DLD1 (cell line): ENCODE data around the gene PLG.
"Not testable (repeated sequence)": the region's sequence is repeated elsewhere in the genome, so short reads cannot be mapped to it uniquely, and the experiment has no call there.

Experiments used
- in situ Hi-C: cut with HindIII; loops from 2 replicates; pipeline ENCODE4 v1.10.0; 2017; ENCODE audit warnings: low sequenced_read_pairs

The PLG gene

DNA sequence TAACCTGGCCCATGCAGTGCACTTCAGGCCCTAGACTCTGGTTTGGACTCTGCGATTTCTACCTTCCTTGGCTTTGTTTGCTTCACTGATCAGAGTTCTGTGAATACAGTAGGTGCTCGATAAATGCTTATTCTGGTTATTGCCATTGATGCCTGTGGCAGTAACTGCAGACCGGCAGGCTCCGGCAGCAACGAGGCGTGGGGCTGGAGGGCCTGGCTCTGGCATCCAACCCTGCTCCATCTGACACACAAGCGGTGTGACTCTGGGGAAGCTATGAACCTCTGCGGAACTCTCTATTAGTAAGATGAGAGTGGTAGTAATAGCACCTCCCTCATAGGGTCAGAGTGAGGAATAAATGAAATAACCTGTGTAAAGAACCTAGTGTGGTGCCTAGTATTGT is 66.1 kb downstream of the PLG start:
- in situ Hi-C loops = loop anchor here (25.0 kb wide), 1 partner anchor 619 kb away; no protein-coding TSS in a partner anchor

DNA sequence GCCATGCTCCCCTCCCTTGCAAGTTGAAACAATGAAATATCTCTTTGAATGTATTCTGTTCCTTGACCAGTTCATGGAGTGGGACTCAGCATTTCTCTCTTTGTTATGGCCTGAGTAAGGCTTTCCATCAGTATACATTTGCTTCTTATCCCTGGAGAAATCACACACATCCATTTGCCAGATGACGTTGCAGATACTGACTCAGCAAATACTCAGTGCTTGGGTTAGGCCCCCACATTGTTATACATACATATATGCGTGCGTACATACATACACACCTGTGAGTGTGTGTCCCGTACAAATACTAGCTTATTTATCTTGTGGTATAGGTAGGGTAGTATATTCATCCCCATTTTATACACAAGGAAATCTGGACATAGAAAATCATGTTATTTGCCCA is 72.4 kb downstream of the PLG start:
- in situ Hi-C loops = loop anchor here (25.0 kb wide), 1 partner anchor 613 kb away; no protein-coding TSS in a partner anchor

DNA sequence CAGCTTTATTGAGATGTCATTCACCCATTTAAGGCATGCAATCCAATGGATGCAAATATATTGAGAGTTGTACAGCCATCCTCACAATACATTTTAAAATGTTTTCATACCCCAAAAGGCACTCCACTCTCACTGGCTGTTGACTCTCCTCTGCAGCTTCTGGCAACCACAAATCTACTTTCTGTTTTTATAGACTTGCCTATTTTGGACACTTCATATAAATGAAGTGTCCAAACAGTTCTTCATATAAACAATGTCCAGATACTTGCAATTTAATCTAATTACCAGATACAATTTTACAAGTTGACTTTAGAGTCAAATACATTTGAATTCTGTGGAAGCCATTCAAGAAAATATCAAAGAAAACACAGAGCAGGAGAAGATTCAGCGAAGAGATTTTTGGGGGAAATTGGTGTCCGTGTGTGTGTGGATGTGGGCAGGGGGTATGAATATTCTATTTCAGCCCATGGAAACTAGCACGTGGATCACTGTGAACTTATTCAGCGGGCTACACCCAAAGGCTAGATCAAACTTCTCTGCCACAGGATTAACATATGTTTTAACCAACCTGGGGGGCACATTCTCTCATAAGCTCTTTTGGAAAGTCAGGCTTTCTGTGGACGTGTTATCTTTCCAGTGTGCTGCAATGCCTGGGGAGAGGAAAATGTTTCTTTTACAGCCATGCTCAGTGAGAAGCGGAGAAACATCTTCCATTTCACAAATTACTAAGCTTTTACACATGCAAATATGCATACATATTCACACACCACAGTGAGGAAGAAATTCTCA is 73.9 kb downstream of the PLG start:
- in situ Hi-C loops = no loop called here

DNA sequence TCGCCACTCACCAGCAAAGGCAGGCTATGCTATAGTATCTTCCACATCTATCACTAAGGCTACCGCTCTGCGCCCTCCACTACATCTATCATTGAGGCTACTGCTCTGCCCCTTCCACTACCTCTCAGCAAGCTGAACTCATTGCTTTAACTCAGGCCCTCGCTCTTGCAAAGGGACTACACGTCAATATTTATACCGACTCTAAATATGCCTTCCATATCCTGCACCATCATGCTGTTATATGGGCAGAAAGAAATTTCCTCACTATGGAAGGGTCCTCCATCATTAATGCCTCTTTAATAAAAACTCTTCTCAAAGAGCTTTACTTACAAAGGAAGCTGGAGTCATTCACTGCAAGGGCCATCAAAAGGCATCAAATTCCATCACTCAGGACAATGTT is 77.1 kb downstream of the PLG start:
- in situ Hi-C loops = not testable (repeated sequence)

DNA sequence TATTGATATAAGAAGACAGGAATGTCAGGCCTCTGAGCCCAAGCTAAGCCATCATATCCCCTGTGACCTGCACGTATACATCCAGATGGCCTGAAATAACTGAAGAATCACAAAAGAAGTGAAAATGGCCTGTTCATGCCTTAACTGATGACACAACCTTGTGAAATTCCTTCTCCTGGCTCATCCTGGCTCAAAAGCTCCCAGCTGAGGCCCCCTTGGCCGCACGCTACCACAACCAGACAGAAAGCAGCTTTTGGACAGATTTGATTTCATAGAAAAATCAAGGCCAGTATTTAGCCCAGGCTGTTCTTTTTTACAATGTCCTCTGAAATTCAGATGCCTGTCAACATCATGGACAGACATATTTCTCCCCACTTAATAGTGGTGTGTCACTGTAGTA is 78.6 kb downstream of the PLG start:
- in situ Hi-C loops = not testable (repeated sequence)

DNA sequence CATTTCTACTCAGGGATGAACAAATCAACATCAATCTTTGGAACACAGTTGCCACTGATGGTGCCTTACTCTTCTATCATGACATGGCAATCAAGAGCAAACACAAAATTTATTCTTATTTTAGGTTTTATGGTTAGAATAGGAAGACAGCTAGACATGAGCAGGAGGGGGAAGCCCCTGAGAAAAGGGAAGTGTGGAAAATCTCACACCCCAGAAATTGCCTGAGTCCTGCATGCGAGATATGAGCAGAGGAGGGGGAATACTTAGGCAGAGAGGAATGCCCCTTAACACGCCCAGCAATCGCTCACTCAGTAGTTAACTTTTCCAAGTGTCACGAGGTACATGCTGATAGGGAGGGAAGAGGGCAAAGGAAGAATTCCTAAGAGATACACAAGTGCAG is 79.3 kb downstream of the PLG start:
- in situ Hi-C loops = no loop called here

DNA sequence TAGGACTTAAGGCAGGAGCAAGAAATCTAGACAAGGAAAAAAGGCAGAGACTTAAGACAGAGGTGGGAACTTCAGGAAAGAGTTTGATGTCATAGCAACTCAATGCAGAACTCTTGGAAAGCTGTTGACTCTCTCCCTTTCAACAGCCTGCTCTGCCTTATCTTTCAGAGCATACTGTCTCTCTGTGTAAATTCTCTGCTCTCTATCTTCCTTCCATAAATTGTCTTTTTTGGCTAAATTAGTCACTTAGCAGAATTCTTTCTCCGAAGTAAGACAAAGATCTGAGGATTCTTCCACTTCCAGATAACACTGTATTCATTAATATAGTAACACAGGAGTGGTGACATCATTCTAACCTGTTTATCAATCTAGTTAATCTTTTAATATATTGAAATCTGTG is 80.2 kb downstream of the PLG start:
- in situ Hi-C loops = no loop called here

DNA sequence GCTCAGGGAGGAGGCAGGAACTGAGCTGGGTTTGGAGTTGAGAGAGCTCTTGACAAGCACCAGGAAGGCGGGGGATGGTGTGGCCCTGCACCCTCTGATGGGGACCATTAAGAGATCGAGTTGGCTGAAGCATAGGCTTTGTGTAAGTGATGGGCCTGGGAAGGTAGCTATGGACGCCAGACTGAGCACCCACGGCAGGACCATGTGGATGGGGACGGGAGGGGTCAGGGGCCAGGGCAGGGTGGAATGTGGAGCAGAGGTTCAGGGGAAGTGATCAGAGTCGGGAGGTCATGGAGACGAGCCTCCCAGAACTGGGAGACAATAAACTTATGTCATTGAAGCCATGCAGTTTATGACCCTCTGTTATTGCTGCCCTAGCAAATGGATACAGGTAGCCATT is 81.7 kb downstream of the PLG start:
- in situ Hi-C loops = no loop called here

DNA sequence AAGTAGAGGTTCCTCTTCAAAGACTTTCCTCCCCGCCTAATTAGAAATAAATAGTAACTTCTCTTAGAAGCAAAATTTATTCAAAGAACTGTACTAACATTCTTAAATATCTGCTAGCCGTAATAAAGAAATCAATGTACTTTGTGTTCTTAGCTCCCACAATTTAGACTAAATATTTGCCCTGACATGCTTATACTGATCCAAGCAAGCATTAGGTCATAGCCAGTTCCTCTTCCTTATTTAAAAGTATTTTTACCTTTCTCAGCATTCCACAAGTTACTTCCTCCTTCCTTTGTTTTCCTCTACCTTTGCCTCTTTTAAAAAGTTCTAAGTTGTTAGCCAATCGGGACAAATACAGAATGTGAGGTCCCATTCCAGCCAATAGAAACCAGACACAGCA is 86.1 kb downstream of the PLG start:
- in situ Hi-C loops = not testable (repeated sequence)

DNA sequence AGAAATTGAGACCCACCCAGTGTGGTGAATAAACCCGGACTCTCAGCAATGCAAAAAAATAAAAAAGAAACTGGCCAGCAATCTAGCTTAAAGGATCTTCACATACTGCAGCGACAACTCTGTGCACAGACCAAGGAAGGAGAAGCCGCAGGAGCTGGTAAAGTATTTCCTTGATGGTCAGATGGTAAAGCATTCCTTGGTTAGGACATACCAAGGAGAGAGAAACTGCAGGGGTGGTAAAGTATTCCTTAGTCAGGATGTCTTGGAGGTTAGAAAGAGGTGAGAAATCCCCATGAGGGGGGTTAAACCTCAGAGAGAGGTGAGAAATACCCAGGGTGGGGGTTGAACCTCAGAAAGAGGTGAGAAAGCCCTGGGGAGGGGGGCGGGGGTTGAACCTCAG is 86.8 kb downstream of the PLG start:
- in situ Hi-C loops = no loop called here

DNA sequence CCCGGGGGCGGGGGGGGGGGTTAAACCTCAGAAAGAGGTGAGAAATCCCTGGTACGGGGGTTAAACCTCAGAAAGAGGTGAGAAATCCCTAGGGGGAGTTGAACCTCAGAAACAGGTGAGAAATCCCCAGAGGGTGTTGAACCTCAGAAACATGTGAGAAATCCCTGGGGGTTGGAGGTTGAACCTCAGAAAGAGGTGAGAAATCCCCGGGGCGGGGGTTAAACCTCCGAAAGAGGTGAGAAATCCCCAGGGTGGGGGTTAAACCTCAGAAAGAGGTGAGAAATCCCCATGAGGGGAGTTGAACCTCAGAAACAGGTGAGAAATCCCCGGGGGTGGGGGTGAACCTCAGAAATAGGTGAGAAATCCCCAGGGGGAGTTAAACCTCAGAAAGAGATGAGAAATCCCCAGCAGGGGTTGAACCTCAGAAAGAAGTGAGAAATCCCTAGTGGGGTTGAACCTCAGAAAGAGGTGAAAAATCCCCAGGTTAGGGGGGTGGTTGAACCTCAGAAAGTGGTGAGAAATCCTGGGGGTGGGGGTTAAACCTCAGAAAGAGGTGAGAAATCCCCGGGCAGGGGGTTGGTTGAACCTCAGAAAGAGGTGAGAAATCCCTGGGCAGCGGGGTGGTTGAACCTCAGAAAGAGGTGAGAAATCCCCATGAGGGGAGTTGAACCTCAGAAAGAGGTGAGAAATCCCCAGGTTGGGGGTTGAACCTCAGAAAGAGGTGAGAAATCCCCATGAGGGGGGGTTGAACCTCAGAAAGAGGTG is 87.4 kb downstream of the PLG start:
- in situ Hi-C loops = no loop called here

DNA sequence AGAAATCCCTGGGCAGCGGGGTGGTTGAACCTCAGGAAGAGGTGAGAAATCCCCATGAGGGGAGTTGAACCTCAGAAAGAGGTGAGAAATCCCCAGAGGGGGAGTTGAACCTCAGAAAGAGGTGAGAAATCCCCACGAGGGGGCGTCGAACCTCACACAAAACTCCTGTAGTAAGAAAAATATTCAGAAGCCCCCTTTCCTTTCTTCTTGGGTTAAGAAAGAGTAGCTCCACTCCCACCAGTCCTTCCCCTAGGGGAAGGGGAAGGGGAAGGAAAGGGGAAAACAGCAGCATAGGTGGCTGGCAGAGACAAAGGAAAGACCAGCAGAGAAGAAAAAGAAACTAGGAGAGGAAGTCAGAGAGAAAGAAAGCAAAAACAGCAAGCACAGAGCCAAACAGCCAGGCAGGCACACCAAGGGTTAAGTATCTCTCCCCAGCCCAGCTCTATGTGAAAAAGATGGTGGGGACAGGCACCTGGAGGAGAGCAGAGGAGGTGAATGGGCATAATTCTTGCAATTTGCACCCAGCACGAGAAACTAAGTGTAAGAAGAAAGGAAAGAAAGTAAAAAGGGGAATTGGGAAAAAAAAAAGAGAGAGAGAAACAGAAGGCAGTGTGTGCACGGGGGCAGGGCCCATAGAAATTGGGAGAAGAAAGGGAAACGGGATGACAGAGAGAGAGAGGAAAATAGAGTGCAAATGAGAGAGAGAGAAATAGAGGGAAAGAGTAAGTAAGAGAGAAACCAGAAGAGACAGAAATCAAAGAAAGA is 88.2 kb downstream of the PLG start:
- in situ Hi-C loops = no loop called here

DNA sequence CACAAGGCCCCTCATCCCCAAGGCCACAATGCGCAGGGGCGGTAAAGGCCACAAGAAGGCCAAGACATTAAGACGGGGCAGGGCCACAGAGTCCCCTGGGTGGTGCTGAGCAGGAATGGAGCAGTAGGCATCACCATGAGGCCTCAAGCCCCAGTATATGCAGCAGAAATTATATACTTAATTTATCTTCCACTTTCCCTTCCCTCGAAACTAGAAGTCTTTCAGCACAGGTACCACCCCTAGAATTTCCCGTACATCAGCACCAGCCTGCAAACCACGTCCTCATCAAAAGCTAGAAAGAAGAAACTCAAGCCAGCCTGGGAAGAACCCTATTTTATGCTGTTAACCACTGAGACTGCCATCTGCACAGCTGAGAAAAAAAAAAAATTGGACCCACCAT is 89.4 kb downstream of the PLG start:
- in situ Hi-C loops = no loop called here

DNA sequence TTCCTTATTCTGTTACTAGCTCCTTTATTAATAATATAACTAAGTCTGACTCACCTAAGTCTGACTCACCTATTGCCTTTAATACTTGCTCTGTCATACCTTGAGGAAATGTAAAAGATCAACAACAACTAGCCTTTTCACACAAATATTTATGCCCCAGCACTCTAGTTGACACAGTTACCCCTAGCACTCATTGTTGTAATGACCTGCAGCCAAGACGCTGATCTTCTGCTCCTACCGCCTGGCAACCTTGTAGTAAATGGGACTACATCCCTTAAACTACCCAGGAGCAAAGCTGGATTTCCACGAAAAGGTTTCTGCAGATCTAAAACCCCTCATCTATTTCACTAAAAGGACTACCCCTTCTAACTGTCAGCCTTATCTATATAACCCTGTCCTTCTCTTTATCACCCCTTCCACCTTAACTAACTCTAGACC is 90.0 kb downstream of the PLG start:
- in situ Hi-C loops = no loop called here

DNA sequence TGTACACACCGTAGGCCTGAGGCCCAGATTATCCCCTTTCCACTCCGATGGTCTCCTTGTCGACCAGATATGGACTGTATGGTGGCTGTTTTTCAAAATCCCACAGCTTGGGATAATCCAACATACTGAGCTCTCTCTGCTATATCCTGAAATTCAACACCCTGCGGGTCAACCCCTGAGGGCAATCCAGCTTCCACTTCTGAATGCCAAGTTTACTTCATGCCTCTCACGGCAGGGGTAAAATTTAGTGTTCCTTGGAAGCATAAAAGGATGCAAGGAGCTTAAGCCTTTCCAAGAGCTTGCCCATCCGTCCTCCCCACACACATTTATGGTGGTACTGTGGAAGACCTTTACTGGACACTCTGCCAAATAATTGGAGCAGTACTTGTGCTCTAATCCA is 90.7 kb downstream of the PLG start:
- in situ Hi-C loops = no loop called here

DNA sequence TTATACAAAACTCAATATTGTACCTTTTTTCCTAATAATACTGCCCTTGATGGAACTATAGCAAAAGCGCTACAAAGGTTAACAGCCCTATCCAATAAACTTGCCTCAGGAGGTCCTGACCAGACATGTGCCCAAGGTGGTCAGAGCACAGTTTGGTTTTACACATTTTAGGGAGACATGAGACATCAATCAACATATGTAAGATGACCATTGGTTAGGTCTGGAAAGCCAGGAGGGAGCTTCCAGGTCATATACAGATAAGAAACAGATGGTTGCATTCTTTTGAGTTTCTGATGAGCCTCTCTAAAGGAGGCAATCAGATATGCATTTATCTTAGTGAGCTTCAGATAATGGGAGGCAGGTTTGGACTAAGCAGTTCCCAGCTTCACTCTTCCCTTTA is 91.6 kb downstream of the PLG start:
- in situ Hi-C loops = no loop called here

DNA sequence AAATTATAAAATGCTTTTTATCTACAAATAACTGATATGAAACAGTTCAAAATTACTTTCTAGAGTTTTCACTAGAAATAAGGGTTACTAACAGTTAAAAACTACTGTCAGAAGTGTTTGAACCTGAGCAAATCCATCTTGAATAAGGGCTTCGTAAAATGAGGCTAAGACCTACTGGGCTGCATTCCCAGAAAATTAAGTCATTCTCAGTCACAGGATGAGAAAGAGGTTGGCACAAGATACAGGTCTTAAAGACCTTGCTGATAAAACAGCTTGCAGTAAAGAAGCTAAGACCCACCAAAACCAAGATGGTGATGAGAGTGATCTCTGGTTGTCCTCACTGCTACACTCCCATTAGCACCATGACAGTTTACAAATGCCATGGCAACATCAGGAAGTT is 93.7 kb downstream of the PLG start:
- in situ Hi-C loops = no loop called here

DNA sequence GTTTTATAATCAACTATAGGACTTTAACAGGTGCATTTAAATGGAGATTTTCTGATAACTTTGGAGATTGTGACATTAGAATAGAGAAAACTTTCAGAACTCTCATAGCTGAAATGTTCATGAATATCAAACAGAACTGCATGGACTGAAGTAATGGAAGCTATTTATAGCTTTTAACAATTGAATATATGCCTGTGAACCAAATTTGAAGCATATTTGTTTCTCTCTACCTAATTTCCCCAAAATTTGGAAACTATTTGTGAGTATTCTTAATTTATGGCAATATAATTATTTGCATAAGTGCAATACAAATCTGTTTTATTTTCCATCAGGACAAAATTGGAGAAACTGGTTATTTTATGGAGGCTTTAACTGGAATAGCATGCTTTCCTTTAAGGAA is 96.6 kb downstream of the PLG start:
- in situ Hi-C loops = no loop called here

DNA sequence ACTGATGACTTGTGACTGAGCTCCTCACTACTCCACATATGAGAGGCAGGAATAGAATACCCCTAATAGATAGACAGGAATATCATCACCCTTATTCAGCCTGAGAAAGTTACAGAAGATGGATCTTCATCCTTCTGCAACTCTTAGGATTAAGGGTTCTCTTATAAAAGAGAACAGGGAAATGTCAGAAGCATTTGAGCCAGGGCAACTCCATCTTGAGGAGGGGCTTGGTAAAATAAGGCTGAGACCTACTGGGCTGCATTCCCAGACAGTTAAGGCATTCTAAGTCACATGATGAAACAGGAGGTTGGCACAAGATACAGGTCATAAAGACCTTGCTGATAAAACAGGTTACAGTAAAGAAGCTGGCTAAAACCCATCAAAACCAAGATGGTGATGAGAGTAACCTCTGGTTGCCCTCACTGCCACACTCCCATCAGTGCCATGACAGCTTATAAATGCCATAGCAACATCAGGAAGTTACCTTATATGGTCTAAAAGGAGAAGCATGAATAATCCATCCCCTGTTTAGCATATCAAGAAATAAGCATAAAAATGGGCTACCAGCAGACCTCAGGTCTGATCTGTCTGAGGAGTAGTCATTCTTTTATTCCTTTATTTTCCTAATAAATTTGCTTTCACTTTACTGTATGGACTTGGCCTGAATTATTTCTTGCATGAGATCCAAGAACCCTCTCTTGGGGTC is 97.9 kb downstream of the PLG start:
- in situ Hi-C loops = no loop called here

DNA sequence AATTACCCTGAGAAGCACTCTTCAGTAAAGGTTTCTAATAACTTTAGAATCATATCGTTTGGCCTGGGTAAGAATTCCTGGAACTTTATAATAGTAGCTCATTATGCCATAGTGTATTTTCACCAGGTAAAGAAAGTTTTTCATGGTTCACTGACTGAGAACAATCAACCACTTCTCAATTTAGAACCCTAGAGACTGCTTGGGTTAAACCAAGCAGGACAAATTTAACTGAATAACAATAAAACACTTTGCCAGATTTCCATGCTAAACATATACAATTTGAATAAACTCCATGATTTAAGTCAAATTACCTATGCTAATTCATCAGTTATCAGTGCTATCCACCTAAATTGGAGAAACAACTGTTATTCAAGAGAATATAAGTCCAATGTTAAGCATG is 99.4 kb downstream of the PLG start:
- in situ Hi-C loops = no loop called here

DNA sequence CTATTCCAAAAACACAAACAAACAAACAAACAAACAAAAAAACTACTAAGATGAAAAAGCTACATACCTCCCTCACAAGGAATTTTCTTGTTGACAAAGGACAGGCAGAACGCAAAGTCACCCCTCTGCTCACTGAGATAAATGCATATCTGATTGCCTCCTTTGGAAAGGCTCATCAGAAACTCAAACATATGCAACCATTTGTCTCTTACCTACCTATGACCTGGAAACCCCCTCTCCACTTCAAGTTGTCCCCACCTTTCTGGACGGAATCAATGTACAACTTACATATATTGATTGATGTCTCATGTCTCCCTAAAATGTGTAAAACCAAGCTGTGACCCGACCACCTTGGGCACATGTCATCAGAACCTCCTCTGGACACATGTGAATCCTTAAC is 100.0 kb downstream of the PLG start:
- in situ Hi-C loops = not testable (repeated sequence)
